Astrocyte of the spinal cord (primary cell): Measurements from ENCODE around the gene PTPRQ.

Experiments used
- DNase-seq: peaks from one replicate; pipeline ENCODE4 v3.0.0; 2011; ENCODE audit warnings: low read depth, low spot score
- H3K4me3 ChIP-seq: 2 replicates; pipeline ENCODE4 v1.5.1; 2011; ENCODE audit warnings: low read depth, mild to moderate bottlenecking, low read length, moderate library complexity
- CTCF ChIP-seq: IDR thresholded peaks from 2 replicates; pipeline ENCODE4 v1.5.1; 2012; ENCODE audit warnings: low read depth, mild to moderate bottlenecking, low read length, inconsistent platforms
- in situ Hi-C: cut with HindIII; loops from 2 replicates; pipeline ENCODE4 v1.10.0; 2017; ENCODE audit warnings: low sequenced_read_pairs

Gene PTPRQ

DNA sequence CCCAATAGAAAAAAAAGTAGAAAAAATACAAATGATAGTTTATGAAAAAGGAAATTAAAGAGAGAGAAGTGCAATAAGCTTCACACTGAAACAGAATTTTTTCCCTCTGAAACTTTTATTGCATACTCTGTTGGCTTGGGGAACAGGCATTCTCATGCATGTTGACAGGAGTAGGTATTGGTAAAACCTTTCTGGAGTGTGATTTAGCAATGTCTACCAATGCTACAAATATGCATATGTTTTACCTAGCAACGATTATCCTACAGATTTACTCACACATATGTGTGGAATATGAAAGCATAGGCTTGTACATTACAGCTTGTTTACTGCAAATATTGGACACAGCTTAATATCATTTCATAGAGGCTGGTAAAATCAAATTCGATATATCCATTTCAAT is 137.7 kb downstream of the PTPRQ start:
- H3K4me3 ChIP-seq = no peak overlapping the region
- no peak for DNase-seq
- in situ Hi-C loops = no loop called here
- no peak for TF ChIP-seq CTCF

- in situ Hi-C loops = no loop called here
Measured at GRCh38 chr12:80582431-80582830, 138.4 kb downstream of the PTPRQ start.

GRCh38 chr12:80589077-80589476 is 145.0 kb downstream of the PTPRQ start:
- no peak for TF ChIP-seq CTCF
- no peak overlapping the region for H3K4me3 ChIP-seq
- no peak for DNase-seq
- in situ Hi-C loops = no loop called here

More at GRCh38 chr12:80582431-80582830, 138.4 kb downstream of the PTPRQ start:
- TF ChIP-seq CTCF = no peak
- no peak for DNase-seq
- H3K4me3 ChIP-seq = no peak overlapping the region

DNA sequence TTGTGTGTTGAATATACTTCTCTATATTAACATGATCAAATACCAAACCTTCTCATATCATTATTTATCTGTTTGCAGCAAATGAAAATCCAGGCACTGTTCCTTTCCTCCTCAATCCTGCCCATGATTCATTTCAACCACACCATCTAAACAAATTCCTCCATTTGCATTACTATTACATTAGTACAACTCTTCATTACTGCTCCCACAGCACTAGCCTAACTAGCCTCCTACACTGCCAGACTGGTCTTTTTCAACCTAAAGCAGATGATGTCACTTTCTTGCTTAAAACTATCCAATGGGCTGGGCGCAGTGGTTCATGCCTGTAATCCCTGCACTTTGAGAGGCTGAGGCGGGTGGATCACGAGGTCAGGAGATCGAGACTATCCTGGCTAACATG is 146.1 kb downstream of the PTPRQ start:
- in situ Hi-C loops = no loop called here
- no peak for TF ChIP-seq CTCF
- DNase-seq = no peak
- H3K4me3 ChIP-seq = no peak overlapping the region

GRCh38 chr12:80593766-80594165 is 149.7 kb downstream of the PTPRQ start:
- DNase-seq = peak; percentile 91
- no peak for TF ChIP-seq CTCF
- H3K4me3 ChIP-seq = no peak overlapping the region
- in situ Hi-C loops = no loop called here

DNA sequence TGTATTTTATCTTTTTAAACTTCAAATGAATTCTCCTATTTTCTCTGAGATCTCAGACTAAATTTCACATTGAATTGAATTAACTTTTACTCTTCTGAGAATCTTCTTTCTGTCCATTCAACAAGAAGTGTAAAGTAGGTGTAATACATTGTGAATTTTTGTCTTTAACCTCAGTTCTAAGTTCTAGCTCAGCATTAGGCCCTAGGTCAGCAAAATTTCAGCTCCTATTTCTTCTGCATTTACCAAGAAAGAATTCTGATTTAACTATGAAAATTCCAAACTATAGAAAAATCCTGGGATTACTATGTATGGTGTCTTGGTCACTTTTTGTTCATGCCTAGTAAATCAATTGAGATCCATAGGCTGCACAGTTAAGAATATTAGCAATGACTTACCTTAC is 152.5 kb downstream of the PTPRQ start:
- no peak overlapping the region for H3K4me3 ChIP-seq
- in situ Hi-C loops = no loop called here
- TF ChIP-seq CTCF = no peak
- no peak for DNase-seq

- peak; percentile 47 for TF ChIP-seq CTCF
- no peak overlapping the region for H3K4me3 ChIP-seq
- in situ Hi-C loops = no loop called here
- peak; percentile 75 for DNase-seq
Measured at GRCh38 chr12:80598004-80598606, 154.1 kb downstream of the PTPRQ start.
